Right ventricle myocardium inferior (tissue), 1 donor: ENCODE data around the gene SLC2A6. TPM values are rescaled to one million over a fixed set of nuclear protein-coding genes. Genes with fewer than 3 reads are reported as not detected.
A peak's percentile ranks its signal among the peaks of the same experiment; 100 is the strongest.

Experiments
- ATAC-seq: fragments of 200-7000 bp; cut with Tn5 transposase; one replicate; pipeline ENCODE4 v1.9.1; 2020; ENCODE audit warnings: mild to moderate bottlenecking, moderate library complexity
- DNase-seq: peaks from one replicate; pipeline ENCODE4 v3.0.0; 2021; ENCODE audit errors: missing footprints
- intact Hi-C: fragments of 100-400 bp; cut with DNase I; formaldehyde crosslinking; loops from one replicate; pipeline ENCODE4 v1.11.0; 2022
- total RNA-seq: library from RNA; stranded (reverse); fragmentation: NEBNext Ultra II Directional; extraction: Animal tissue kit (Norgen Biotek cat#: 25700); gene quantifications from one replicate; pipeline ENCODE4 v1.2.1, GENCODE V29; 2021
- donor health status: DM: no; HTN: yes; CAD: no; lungs with severe emphysema.

SLC2A6 gene
- total RNA-seq, 1 donor from 2014 or later: 2.7 TPM

- ATAC-seq: no peak
- no peak for DNase-seq
Observed at GRCh38 chr9:133502112-133502511, 23.2 kb upstream of the SLC2A6 start.

DNA sequence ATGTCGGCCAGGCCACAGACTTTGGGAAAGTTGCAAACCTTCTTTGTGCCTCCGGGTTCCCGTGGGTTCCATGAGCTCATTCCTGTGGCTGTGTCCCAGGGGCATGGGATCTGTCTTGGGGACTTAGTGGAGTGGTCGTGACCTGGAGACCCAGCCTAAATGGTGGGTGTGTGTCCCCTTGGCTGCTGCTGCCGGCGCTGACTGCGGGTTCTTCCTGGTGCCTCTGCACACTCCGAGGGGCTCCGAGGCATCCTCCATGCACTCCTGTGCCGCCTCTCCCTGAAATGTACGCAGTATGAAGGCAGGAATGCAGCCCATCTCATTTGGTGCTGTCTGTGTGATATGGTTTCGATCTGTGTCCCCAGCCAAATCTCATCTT lies 21.0 kb upstream of the SLC2A6 start:
- ATAC-seq (no peak), DNase-seq (peak; percentile 30)
- intact Hi-C loops: no loop called here

More at GRCh38 chr9:133502112-133502511, 23.2 kb upstream of the SLC2A6 start:
- intact Hi-C loops: no loop called here

- DNase-seq: peak; percentile 74
- peak; percentile 74 for ATAC-seq
- intact Hi-C loops: no loop called here
Observed at GRCh38 chr9:133499132-133499891, 20.4 kb upstream of the SLC2A6 start.

DNA sequence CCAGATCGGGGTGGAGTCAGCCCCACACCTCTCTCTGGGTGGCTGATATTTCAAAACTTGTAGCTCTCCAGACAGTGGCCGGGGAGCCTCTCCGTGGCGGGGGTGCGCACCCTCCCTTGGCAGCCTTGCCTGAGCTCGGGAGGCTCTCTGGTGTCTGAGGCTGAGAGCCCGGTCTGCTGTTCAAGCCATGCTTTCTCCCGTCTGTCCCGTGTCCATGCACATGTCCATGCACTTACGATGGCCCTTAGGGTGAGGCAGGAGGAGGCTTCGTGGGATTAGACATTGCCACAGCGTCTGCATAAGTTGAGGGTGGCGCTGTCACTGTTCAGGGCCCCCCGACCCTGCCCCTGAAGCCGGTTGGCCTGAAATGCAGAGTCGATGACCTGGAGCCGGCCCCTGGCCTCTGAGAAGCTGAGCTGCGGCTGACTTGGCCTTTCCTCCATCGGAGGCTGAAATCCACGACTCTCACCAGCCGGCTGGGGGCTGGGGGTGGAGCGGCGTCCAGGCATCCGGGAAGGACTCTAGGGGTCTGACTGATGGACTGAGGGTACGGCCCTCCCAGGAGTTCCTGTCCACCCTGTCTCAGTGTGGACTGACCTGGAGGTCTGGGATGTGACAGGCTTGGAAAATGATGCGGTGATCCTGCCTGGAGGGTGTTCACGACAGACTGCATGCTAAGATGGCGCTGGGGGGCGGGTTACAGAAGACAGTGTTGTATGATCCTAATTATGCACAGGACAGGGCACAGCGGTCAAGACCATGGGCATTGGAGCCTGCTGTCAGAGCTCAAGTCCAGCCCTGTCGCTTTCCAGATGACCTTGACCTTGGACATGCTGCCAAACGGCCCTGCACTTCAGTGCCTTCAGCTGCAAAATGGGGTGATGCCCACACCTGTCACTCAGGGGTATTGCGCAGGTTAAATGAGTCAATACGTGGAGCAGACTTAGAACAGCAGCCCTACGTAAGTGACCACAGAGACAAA lies 18.3 kb upstream of the SLC2A6 start:
- DNase-seq: peak; percentile 56
- intact Hi-C loops: no loop called here
- ATAC-seq: no peak

GRCh38 chr9:133495327-133496293 lies 16.7 kb upstream of the SLC2A6 start:
- DNase-seq (peak; percentile 13), ATAC-seq (no peak)
- intact Hi-C loops: no loop called here

GRCh38 chr9:133494636-133495326 lies 15.9 kb upstream of the SLC2A6 start:
- intact Hi-C loops: no loop called here
- ATAC-seq (peak; percentile 23), DNase-seq (peak; percentile 72)

- intact Hi-C loops: no loop called here
- ATAC-seq (no peak), DNase-seq (peak; percentile 67)
Observed at GRCh38 chr9:133493845-133494540, 15.1 kb upstream of the SLC2A6 start.

DNA sequence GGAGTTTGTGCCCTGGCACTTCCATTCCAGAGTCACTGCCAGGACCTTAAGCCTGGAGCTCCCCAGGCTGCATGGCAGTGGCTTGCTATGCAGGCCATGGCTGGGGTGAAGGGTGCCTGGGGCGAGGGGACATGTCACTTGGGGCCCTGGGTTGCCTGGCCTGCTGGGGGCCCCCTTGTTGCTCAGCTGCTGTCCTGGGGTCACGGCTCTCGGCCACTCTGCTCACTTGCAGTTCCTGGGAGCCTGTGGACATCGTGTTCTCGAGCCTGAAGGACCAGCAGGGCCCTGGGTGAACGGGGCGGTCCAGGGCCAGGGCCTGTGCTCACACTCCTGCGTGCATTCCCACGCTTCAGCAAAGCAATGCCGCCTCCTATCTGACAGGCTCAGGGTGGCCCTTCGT lies 14.5 kb upstream of the SLC2A6 start:
- intact Hi-C loops: no loop called here
- peak; percentile 51 for DNase-seq
- no peak for ATAC-seq

- intact Hi-C loops: no loop called here
- ATAC-seq (peak; percentile 23), DNase-seq (peak; percentile 59)
Observed at GRCh38 chr9:133492061-133493021, 13.4 kb upstream of the SLC2A6 start.

DNA sequence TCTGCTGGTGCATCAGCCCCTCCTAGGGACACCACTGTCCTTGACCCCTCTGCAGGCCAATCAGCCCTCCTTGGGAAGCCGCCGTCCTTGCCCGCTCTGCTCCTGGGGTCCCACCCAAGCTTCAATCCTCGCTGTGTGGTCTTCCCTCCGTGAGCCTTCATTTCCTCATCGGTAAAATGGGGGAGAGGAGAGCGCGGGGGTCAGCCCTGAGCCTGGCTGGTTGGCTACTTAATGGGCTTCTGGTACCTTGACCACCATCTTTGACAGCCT lies 12.7 kb upstream of the SLC2A6 start:
- ATAC-seq (no peak), DNase-seq (peak; percentile 23)
- intact Hi-C loops: no loop called here

DNA sequence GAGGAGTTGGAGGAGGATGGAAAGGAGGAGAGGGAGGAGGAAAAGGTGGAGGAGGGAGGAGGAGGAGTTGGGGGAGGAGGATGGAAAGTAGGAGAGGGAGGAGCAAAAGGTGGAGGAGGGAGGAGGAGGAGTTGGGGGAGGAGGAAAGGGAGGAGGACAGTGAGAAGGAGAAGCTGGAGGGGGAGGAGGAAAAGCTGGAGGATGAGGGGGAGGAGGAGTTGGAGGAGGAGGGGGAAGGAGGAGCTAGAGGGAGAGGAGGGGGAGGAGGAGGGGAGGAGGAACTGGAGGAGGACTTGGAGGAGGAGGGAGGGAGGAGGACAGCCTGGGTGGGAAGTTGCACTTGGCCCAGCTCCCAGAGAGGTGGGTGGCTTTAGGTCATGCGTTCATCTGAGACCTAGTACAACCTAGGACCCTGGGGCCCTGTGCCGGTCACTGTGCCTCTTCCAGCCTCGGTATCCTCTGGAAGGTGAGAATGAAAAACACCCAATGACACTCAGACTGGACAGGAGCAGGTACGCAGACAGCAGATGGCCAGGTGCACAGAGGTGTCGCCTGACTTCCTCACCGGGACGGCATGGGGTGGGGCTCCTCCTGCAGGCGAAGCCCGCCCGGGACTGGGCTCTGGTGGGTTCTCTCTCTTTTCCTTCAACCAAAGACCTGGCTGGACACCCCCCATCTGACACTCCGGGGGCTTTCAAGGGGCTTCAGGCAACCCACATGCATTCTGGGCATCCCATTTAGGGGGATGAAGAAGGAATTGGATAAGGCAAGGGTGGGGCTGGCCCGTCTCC lies 12.2 kb upstream of the SLC2A6 start:
- ATAC-seq (no peak), DNase-seq (peak; percentile 41)
- intact Hi-C loops: no loop called here

- intact Hi-C loops: no loop called here
- peak; percentile 47 for DNase-seq
- ATAC-seq: no peak
Observed at GRCh38 chr9:133490201-133490681, 11.3 kb upstream of the SLC2A6 start.

GRCh38 chr9:133489253-133490190 lies 10.6 kb upstream of the SLC2A6 start:
- DNase-seq: peak; percentile 23
- intact Hi-C loops: no loop called here
- no peak for ATAC-seq

DNA sequence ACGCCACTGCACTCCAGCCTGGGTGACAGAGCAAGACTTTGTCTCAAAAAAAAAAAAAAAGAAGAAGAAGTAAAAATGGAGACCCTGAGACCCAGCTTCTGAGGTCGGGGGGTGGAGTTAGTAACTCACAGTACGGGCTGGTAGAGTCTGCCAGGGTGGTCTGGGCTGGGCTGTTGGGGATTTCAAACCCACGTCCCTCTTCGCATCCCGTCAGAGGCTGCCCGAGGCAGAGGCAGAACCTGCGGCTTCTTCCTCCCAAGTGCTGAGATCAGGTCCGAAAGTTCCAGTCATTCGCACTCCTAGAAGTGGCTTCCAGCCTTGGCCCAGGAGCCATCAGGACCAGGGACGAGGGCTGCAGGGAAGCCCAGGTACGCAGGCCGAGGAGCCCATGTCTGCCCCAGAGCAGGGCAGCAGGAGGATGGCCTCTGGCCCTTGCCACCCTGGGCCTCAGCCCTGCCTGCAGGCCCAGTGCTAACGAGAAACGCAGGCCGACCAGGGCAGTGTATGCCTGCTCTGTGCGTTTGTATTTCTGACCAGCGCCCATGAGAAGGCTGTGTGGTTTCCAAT lies 9.9 kb upstream of the SLC2A6 start:
- no peak for ATAC-seq
- DNase-seq: peak; percentile 50
- intact Hi-C loops: no loop called here
